ENCODE data around the gene CKAP2L. TPM values are rescaled to one million over a fixed set of nuclear protein-coding genes. Genes with fewer than 3 reads are reported as not detected.

The CKAP2L gene
- total RNA-seq, 4 donors from 2014 or later, result 0.64 to 33.0 (median 2.2) TPM; not detected in 1

- no peak for DNase-seq
- no peak overlapping the region for H3K4me3 ChIP-seq
- WGBS, 2 donors (ENCODE audit: low coverage in 1 of 2), result 81 to 84% methylated on average over 3 to 5 of the region's 5 CpGs
- intact Hi-C loops (cut with DNase I; ENCODE audit: low total_unique reads), result no loop called here
- in situ Hi-C loops (cut with MboI; ENCODE audit: low pct_ligation_motif_present in 1 of 4, low pct_unique_long_range_greater_than_20kb in 1 of 4, low sequenced_read_pairs in 3 of 4), result no loop called here
- TF ChIP-seq EP300 (IDR thresholded peaks at IDR 0.05; ENCODE audit: low read depth), result no peak
- no peaks in the 10 kb centered on the region for H3K27me3 ChIP-seq
- H3K4me1 ChIP-seq, result peaks cover 0 to 8% (median 1%) of the 10 kb centered on the region in 4 donors
- H3K36me3 ChIP-seq, result no peaks in the 10 kb centered on the region
- no peaks in the 10 kb centered on the region for H3K9me3 ChIP-seq
- no peak overlapping the region for H3K27ac ChIP-seq
These were observed 28.0 kb upstream of the CKAP2L start for GRCh38 chr2:112792419-112792818.

- intact Hi-C loops (cut with DNase I; ENCODE audit: low total_unique reads) (no loop called here), in situ Hi-C loops (cut with MboI; ENCODE audit: low pct_ligation_motif_present in 1 of 4, low pct_unique_long_range_greater_than_20kb in 1 of 4, low sequenced_read_pairs in 3 of 4) (no loop called here)
- no peak for DNase-seq
- no peak for TF ChIP-seq POLR2A (IDR thresholded peaks at IDR 0.05)
- TF ChIP-seq EP300 (IDR thresholded peaks at IDR 0.05; ENCODE audit: low read depth), result no peak
- no peak for TF ChIP-seq CTCF (IDR thresholded peaks at IDR 0.05)
- no peak for TF ChIP-seq POLR2AphosphoS5 (IDR thresholded peaks at IDR 0.05)
- Histone ChIP-seq H3K27ac (no peak overlapping the region), H3K4me1 (peaks cover 0 to 8% (median 1%) of the 10 kb centered on the region in 4 donors), H3K36me3 (no peaks in the 10 kb centered on the region), H3K27me3 (no peaks in the 10 kb centered on the region), H3K4me3 (no peak overlapping the region), H3K9me3 (no peaks in the 10 kb centered on the region)
- 95% methylated on average over 3 of the region's 3 CpGs; no CpG with 5 or more reads in 1 of the 2 donors for WGBS, 2 donors (ENCODE audit: low coverage in 1 of 2)
These were observed 27.4 kb upstream of the CKAP2L start for GRCh38 chr2:112791693-112792230.

GRCh38 chr2:112791019-112791418, 26.6 kb upstream of the CKAP2L start:
- no peaks in the 10 kb centered on the region for H3K36me3 ChIP-seq
- in situ Hi-C loops (cut with MboI; ENCODE audit: low pct_ligation_motif_present in 1 of 4, low pct_unique_long_range_greater_than_20kb in 1 of 4, low sequenced_read_pairs in 3 of 4) (no loop called here), intact Hi-C loops (cut with DNase I; ENCODE audit: low total_unique reads) (no loop called here)
- TF ChIP-seq CTCF (IDR thresholded peaks at IDR 0.05) (no peak), EP300 (IDR thresholded peaks at IDR 0.05; ENCODE audit: low read depth) (no peak), POLR2AphosphoS5 (IDR thresholded peaks at IDR 0.05) (no peak), POLR2A (IDR thresholded peaks at IDR 0.05) (no peak)
- H3K27ac ChIP-seq, result no peak overlapping the region
- H3K27me3 ChIP-seq, result no peaks in the 10 kb centered on the region
- H3K4me3 ChIP-seq, result no peak overlapping the region
- no peak for DNase-seq
- WGBS, 2 donors (ENCODE audit: low coverage in 1 of 2), result 100% methylated on average over 1 of the region's 3 CpGs; no CpG with 5 or more reads in 1 of the 2 donors
- no peaks in the 10 kb centered on the region for H3K9me3 ChIP-seq
- H3K4me1 ChIP-seq, result peaks cover 0 to 8% (median 1%) of the 10 kb centered on the region in 4 donors

GRCh38 chr2:112790305-112790704, 25.9 kb upstream of the CKAP2L start:
- no peak overlapping the region for H3K4me3 ChIP-seq
- TF ChIP-seq EP300 (IDR thresholded peaks at IDR 0.05; ENCODE audit: low read depth) (no peak), POLR2A (IDR thresholded peaks at IDR 0.05) (no peak), POLR2AphosphoS5 (IDR thresholded peaks at IDR 0.05) (no peak), CTCF (IDR thresholded peaks at IDR 0.05) (no peak)
- WGBS, 2 donors (ENCODE audit: low coverage in 1 of 2), result 93 to 94% methylated on average over 2 to 5 of the region's 5 CpGs
- in situ Hi-C loops (cut with MboI; ENCODE audit: low pct_ligation_motif_present in 1 of 4, low pct_unique_long_range_greater_than_20kb in 1 of 4, low sequenced_read_pairs in 3 of 4), result no loop called here
- intact Hi-C loops (cut with DNase I; ENCODE audit: low total_unique reads), result loop anchor here (1.0 kb wide), 1 partner anchor 37 kb away; no protein-coding TSS in a partner anchor
- H3K27ac ChIP-seq, result no peak overlapping the region
- no peaks in the 10 kb centered on the region for H3K9me3 ChIP-seq
- no peak for DNase-seq
- no peaks in the 10 kb centered on the region for H3K27me3 ChIP-seq
- H3K36me3 ChIP-seq, result no peaks in the 10 kb centered on the region
- H3K4me1 ChIP-seq, result peaks cover 0 to 7% (median 1%) of the 10 kb centered on the region in 4 donors

GRCh38 chr2:112789186-112789585, 24.8 kb upstream of the CKAP2L start:
- intact Hi-C loops (cut with DNase I; ENCODE audit: low total_unique reads), result no loop called here

More at GRCh38 chr2:112789186-112789585, 24.8 kb upstream of the CKAP2L start:
- no peaks in the 10 kb centered on the region for H3K9me3 ChIP-seq
- no peaks in the 10 kb centered on the region for H3K36me3 ChIP-seq
- H3K4me1 ChIP-seq, result peaks cover 0 to 4% (median 0%) of the 10 kb centered on the region in 4 donors
- H3K4me3 ChIP-seq, result no peak overlapping the region
- H3K27ac ChIP-seq, result no peak overlapping the region
- WGBS, 2 donors (ENCODE audit: low coverage in 1 of 2), result 97 to 100% methylated on average over 1 of the region's 1 CpG
- DNase-seq, result no peak
- in situ Hi-C loops (cut with MboI; ENCODE audit: low pct_ligation_motif_present in 1 of 4, low pct_unique_long_range_greater_than_20kb in 1 of 4, low sequenced_read_pairs in 3 of 4), result no loop called here
- TF ChIP-seq EP300 (IDR thresholded peaks at IDR 0.05; ENCODE audit: low read depth) (no peak), CTCF (IDR thresholded peaks at IDR 0.05) (no peak), POLR2AphosphoS5 (IDR thresholded peaks at IDR 0.05) (no peak), POLR2A (IDR thresholded peaks at IDR 0.05) (no peak)
- H3K27me3 ChIP-seq, result no peaks in the 10 kb centered on the region
